Retina (tissue), 1 donor: ENCODE measurements around the gene KARS1.

Experiments
- DNase-seq: peaks from one replicate; pipeline ENCODE4 v3.0.0-alpha.2; 2016

KARS1 gene

DNA sequence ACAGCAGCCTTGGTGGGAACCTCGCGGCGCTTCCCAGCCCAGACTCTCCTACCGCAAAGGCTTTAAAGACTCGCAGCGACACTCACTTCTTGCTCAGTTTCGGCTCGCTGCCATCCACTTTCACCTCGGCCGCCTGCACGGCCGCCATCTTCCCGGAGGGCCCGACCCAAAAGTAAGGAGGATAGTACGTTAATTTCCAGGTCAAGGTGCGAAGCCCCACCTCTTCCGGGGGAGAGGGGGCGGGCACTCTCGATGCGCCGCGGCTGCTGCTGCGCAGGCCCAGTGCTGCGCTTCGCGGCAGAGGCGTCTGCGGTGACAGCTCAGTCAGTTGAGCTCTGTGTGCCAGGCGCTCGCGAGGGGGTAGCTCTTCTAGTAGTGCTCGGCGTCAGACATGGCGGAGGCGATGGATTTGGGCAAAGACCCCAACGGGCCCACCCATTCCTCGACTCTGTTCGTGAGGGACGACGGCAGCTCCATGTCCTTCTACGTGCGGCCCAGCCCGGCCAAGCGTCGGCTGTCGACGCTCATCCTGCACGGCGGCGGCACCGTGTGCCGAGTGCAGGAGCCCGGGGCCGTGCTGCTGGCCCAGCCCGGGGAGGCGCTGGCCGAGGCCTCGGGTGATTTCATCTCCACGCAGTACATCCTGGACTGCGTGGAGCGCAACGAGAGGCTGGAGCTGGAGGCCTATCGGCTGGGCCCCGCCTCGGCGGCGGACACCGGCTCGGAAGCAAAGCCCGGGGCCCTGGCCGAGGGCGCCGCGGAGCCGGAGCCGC lies at the start of gene KARS1, which contains the start of gene TERF2IP:
Gene KARS1, minus strand, starts transcription at position 174 of the 773 bp plus-strand sequence. Its CDS starts 26 bp downstream, at position 148.
Gene TERF2IP, plus strand, starts transcription at position 282 of the 773 bp plus-strand sequence. Its CDS starts 110 bp downstream, at position 392.
- peak; percentile 95 for DNase-seq

DNA sequence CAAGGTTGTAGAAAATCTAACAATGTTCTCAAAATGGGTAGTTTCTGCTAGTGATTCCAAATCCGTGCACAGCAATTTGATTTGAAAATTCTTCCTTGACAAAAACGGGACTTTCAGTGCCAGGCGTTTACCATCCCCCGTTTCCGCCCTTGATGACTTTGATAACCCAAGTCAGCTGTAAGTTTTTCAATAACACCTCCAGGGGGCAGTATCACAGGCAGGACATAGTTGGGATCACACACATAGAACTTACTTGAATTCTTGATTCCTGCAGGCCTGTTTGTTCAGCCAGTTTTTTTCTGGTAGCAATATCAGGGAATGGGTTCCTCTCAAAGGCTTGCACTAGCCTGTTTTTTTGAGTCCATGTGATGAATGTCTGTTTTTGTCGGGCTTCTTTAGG lies 48.2 kb upstream of the KARS1 start:
- no peak for DNase-seq

DNA sequence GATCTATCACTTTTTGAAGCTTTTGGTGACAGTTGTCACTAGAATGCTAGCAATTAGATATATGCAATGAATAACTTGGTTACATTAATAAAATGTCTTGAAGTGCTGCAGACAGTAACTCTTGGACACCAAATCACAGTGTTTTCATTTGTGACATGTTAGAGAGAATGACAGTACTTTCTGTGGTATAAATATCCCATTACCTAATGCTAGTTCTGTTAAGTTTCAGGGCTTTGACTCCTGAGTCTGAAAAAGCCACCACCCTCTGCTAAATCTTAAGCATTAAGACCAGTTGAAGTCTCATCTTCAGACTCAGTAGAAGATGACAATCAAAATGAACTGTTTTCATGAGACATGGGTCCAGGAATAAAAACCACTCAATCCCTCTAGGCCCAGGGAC lies 39.9 kb upstream of the KARS1 start:
- DNase-seq: no peak

DNA sequence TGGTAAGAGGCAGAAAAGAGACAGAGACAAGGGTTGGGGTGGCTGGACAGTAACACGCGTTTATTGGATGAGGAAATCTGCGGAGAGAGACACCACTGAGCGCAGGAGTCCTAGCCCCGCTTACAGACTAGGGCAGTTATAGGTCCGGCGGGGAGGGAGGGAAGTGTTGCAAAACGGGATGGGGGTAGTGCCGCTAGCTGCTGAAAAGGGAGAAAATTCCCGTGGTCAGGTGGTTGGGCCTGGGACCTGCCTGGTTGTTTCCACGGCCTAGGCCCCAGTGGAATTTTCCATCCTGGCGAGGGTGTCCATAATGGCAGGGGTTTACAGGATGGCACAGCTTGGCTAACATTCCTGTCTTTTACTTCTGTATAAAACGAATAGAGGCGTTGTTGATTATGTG lies 34.8 kb upstream of the KARS1 start:
- no peak for DNase-seq

DNA sequence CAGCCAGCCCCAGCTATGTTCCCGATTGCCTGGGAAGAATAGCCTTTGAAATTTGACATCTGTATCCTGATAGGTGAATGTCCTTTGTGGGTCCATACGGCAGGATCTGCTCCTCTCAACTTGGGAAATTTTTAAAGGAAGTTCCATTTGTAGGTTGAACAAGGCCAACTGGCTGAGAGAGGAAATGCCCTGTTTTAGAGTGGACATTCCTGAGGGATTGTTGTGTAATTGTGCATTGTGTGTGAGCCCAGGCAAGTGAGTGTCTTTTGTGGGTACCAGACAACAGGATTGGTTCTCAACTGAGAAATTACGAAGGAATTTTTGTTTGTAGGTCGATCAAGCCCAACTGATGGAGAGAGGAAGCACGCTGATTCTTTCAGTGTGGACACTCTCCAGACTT lies 31.9 kb upstream of the KARS1 start:
- no peak for DNase-seq

DNA sequence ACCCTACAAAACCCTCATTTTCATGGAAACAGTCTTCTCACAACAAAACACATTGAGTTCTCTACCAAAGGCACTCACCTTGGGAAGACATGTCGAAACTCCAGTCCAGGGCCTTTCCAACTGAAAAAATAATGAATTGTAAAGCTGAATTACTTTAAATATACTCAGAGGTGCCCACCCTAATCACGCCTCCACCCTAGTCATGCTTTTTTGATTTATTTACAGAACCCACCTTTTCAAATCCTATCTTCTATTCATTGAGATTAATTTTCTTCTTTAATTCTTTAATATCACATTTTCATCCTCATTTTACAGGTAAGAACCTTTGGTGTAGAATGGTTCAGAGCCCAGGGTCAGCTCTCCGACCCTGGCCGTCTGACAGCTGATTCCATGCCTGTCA lies 29.4 kb upstream of the KARS1 start, which contains the start of gene CPHXL2:
Gene CPHXL2, minus strand, starts transcription at position 101 of the 400 bp plus-strand sequence. Its CDS starts 10 bp downstream, at position 91.
- no peak for DNase-seq

DNA sequence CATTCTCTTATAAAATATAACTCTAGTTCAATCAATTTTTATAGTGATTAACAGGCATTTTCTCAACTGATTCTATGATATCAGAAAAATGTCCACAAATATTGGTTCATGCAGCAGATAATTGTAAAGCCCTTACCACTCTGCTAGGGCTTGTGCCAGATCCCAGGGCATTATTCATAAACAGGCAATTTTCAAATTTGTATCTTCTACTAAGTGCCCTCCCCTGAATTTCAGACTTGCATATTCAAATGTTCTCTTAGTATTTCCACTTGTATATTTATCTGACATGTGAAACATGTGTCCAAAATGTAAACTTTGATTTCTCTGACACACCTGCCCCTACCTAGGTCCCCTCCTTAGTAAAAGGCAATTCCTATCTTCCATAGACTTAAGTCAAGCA lies 20.0 kb upstream of the KARS1 start:
- no peak for DNase-seq

DNA sequence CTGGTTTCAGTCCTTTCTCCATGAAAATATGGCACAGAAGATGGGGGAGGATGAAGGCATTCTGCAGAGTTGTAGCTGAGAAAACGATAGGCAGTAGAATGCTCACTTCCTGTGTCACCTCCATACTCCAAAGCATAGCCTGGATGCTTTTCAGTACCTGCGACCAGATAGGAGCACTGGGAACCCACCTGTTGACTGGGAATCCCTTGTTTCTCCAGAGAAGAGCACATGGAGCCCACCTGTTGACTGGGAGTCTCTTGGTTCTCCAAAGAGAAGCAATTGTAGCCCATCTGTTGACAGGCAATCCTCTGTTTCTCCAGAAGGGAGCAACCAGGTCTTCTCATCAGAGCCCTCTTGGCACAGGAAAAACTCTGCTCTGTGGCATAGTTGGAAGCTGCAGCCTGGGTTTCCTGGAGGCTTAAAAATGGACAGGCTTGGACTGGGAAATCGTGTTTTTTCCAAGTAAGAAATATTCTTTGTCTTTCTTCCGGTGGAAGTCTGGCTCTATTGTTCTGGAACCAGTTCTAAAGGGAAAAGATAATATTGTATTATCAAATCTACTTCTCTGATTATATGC lies 13.3 kb upstream of the KARS1 start:
- no peak for DNase-seq

DNA sequence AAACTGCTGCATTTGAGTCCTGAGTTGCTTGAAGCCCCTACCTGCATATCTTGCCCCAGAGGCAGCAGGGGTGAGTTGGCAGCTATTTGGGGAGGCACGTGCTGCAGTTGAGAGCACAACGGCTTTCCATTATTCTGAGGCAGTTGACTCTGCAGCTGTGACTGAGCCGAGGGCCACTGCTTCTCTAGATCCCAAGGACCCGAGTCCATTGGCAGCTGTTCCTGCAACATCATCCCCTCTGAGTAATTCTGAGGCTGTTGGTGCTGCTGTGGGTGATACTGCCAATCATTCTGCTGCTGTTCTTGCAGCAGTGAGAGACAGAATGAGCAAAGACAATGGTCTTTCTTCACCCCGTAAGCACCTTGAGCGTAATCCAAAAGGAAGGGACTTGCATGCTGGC lies 12.9 kb upstream of the KARS1 start:
- no peak for DNase-seq

DNA sequence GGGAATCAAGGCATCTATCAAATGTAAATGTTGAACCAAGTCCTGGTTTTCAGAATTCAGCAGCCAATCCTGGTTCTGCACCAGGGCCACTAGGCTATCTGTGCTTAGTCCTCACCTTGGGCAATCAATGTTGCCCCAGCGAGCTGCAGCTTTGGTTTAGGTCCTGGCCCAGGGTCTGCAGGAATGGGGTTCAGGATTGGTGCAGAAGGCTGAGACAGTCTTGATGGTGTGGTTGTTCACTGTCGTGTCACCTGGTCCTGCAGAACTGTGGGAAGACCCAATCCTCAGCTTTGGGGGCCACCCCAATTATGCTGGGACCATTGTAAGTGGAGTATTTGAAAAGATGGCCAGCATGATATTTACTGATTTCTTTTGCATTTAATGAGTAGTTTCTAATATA lies 10.7 kb upstream of the KARS1 start:
- DNase-seq: no peak

DNA sequence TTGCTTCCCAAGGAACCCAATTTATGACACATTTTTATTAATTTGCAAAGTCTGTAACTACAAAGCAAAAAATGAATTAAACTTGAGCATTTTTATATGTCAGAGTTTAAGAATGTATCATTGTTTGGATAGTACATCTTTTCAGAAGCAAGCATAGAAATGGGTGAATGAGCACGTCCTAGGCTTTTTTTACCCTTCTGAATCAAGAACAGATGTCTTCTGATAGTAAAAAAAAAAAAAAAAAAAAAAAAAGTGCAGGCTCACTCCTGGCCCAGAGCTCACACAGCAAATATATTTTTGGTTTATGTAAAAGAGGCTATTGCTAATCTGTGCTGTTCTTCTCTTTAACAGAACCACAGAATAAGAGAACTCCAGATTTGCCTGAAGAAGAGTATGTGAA lies 6.5 kb upstream of the KARS1 start:
- DNase-seq: no peak

DNA sequence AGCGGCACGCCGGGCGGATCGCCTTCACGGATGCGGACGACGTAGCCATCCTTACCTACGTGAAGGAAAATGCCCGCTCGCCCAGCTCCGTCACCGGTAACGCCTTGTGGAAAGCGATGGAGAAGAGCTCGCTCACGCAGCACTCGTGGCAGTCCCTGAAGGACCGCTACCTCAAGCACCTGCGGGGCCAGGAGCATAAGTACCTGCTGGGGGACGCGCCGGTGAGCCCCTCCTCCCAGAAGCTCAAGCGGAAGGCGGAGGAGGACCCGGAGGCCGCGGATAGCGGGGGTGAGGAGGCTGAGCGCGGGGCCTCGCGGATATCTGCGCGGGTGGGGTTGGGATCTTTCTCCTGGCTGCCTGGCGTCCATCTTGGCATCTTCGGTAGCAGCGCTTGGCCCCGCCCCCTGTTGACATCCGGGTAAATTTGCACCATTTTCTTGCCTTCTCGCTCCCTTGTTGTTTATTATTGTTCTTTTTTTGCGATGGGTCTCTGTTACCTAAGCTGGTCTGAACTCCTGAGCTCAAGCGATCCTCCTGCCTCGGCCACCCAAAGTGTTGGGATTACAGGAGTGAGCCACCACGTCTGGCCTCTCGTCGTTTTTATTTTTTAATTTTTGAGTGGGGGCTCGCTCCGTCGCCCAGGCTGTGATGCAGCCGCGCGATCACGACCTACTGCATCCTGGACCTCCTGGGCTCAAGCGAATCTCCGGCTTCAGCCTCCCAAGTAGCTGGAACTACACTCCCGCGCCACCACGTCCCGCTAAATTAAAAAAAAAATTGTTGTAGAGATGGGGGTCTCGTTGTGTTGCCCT lies 1.0 kb upstream of the KARS1 start:
- DNase-seq: peak; percentile 96

DNA sequence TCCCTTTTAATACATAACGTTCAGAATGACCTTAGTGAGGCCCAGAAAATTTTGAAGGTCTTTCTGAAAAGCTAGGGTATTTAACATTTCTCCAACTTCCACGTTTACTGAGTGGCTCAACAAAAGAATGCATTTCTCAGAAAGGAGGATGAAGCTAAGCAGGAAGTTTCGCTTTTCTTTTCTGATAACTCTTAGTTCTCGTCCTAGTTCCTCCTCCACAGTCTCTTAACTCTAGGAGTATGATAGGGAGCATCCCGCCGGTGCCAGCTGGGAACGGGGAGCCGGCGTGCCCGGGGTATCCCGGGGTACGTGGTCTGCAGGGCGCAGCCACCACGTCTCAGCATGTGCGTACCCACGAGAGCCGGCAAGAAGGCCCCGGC lies 363 bp downstream of the KARS1 start:
- DNase-seq: no peak

DNA sequence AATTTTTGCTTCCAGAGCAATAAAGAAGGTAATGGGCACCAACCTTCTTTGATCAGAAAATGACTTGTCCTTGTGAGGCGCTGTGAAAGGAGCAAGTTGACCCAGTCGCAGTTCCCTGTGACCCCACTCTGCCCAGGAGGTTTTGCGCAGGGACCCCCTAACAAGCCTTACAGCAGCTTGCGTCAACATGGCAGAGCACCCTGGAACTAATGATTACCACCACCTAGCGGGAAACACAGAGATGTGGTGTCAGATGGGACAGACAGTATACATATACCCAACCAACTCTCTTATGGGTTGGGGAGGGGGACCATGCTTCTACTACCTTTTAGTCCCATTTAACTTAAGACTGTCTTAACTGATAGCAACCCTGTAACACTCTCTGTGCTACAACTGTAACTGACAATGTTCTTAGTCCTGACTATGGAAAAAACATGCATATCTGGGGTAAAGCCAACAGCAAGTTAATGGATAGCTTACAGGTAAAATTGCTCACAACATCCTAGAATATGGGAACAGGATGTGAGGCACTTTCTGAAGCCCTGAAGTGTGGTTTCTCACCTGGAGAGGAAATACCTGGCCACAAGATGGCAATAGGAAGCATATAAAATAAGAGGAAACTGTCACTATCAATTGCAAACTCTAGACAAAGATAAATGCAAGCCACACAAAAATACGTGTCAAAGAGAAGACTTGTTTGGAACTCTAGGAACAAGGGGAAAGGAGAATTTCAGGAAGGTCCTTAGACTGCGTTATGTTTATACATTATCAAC lies 3.0 kb downstream of the KARS1 start:
- no peak for DNase-seq

DNA sequence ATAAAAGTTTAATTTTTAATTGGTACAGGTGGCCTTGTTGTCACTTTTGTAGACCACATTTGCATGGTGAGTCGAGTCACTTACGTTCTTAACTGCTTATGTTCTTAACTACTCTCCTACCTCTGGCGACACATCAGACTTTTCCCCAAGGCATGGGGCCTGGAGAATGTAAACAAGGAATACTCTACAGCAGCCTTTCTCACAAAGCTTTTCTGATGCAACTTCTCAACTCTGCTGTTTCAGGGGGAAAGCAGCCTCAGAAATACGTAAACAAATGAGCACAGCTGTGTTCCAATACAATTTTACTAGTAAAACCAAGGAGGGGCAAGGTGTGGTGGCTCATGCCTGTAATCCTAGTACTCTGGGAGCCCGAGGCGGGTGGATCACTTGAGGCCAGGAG lies 6.9 kb downstream of the KARS1 start:
- no peak for DNase-seq

DNA sequence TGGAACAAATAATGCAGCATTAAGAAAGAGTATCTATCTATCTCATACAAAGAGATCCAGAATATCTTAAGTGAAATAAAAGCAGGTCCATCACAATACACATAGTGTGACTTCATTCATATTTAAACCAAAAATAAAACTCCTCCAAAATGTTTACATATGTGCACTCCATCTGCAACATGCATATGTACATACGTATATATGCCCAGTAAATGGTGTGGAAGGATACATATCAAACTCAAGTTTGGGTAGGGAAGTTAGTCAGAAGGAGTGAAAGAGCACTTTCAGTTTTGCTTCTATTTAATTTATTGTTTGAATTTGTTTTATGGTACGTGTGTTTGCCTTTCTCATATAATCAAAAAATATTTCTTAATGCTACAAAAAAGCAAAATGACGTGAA lies 12.4 kb downstream of the KARS1 start:
- no peak for DNase-seq

DNA sequence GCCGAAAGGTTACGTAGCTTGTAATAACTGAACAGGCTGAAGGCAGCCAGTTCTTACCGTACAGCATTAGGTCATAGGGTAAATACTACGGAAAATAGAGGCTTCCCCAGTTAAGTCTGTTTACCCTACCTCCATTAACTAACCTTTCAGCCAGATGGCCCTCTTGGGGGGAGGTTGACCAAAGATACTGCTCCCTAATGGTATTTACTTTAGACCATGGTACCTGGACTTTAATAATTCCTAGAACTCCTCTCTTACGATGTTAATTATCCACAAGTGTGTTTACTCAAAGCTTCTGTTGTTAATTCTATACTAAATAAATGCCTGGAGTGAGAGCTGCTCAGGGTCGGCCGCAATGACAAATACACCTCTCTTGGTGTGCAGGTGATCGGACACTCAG lies 14.6 kb downstream of the KARS1 start:
- no peak for DNase-seq

DNA sequence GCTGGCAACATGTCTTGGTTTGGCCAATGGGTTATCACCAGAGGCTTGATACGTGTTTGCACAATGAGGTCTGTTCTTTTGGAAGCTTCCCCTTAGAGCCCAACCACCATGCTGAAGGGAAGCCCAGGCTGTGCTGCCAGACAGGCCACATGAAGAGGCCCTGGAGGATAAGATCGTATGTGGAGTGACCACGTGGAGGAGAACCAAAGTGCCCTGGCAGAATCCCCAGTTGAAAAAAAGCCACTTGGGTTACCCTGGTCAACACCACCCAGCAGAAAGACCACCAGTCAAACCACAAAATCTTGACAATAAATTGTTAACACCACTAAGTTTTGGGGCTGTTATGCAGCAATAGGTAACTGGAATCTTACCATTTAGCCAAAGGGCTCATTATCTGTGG lies 17.4 kb downstream of the KARS1 start:
- no peak for DNase-seq

DNA sequence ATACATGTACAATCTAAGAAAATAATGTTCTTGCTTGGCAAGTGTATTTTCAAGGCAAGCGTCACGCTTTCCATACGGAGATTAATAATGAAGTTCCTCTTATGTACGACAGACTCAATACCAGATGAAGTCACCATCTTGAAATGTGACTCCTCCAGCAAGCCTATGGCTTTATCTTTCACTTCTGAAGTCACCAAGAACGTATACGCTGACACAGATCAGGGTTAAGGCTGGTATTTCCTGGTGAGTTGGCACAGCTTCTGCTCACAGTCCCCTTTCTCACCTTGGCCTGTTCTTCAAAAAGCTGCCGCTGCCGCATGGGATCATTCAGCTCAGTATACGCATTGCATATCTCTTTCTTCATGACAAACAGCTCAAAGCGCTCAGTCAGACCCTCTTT lies 18.3 kb downstream of the KARS1 start:
- no peak for DNase-seq

DNA sequence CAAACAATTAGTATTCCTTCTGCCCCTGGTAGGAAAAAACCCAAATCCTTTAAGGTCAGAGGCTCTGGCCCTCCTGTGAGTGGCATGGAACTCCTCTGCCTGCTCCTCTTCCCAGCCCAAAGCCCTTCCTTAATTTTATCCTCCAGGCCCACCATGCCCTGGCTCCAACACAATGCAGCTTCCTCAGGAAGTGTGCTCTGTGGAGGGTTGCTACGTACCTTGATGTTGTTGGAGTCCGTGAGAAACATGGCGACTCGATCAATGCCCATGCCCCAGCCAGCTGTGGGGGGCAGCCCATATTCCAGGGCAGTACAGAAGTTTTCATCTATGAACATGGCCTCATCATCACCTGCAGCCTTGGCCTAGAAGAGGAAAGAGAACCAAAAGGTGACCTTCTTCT lies 19.1 kb downstream of the KARS1 start:
- DNase-seq: no peak

DNA sequence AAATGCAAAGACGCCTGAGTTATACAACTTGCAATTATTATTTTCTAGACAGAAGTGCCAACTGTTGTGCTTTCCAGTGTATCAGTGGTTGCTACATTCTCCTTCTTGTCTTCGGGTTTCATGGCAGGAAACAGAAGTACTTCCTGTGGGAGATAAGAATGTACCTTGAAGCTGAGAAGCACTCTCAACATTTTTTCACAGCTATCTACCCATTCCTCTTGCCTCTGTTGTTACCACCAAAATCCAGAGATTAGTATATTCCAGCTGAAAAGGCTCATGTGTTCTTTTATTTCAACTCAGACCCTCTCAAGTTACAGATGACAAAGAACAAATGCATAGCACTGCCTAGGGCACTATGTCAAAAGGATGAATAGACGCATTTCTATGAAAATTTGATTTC lies 19.6 kb downstream of the KARS1 start:
- no peak for DNase-seq

DNA sequence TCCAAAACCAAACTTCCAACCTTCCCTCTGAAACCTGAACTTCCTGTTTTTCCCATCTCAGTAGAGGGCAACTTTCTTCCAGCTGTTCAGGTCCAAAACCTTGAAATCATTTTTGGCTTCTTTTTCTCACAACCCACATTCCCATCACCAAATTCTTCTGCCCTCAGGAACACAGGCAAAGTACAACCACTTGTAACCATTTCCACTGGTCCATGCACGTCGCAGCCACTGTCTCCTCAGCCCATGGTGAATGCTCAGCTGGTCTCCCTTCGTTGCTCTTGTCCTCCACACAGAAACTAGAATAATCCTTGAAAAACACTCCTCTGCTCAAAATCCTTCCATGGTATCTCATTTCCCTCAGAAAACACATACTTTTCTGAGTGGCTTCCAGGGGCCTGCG lies 20.7 kb downstream of the KARS1 start:
- DNase-seq: no peak

DNA sequence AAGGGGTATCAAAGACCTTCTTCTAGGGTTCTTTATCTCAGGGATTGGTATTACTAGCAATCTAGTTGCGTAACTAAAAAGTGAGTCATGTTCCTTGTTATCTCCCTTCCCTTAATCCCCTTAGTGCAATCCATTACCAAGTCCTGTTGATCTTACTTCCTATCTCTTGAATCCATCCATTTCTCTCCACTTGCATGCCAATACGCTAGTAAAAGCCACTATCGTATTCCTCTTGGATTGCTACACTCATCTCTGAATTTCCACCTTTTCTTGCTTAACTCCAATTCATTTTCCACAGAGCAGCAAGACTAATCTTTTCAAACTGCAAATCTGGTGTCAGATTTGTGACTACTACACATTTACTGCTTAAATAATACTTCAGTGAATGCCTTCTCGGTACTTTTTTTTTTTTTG lies 22.5 kb downstream of the KARS1 start:
- no peak for DNase-seq
